Fibroblast of lung (primary cell): ENCODE measurements around the gene PGA4. TPM values are rescaled to one million over a fixed set of nuclear protein-coding genes. Genes with fewer than 3 reads are reported as not detected.

Experiments
- DNase-seq, 2 donors: peaks; one replicate each; pipeline versions ENCODE4 v3.0.0 to v3.0.0-alpha.2; 2010; ENCODE audit warnings: low read depth in 2 of 2
- H2AFZ ChIP-seq: 2 replicates; pipeline ENCODE4 v1.5.1; 2012; ENCODE audit warnings: low read length, control low read depth, inconsistent platforms
- H3K27ac ChIP-seq: 2 replicates; pipeline ENCODE4 v1.5.1; 2011; ENCODE audit warnings: low read length, control low read depth; ENCODE audit not compliant: insufficient read depth
- H3K27me3 ChIP-seq: 2 replicates; pipeline ENCODE4 v1.5.1; 2011; ENCODE audit warnings: mild to moderate bottlenecking, low read length; ENCODE audit not compliant: control insufficient read depth, insufficient read depth
- H3K36me3 ChIP-seq: 2 replicates; pipeline ENCODE4 v1.5.1; 2011; ENCODE audit warnings: low read length; ENCODE audit not compliant: control insufficient read depth, insufficient read depth
- H3K4me1 ChIP-seq: 2 replicates; pipeline ENCODE4 v1.5.1; 2011; ENCODE audit warnings: low read length; ENCODE audit not compliant: control insufficient read depth, insufficient read depth; ENCODE audit errors: extremely low read depth
- H3K4me2 ChIP-seq: 2 replicates; pipeline ENCODE4 v1.5.1; 2011; ENCODE audit warnings: low read length, control low read depth; ENCODE audit not compliant: insufficient read depth; ENCODE audit errors: extremely low read depth
- H3K4me3 ChIP-seq, 4 experiments: fragments of 200-600 bp in 1 of 4; sonication (generic) in 1 of 4; replicated peaks in 1 of 4; 2 replicates each; pipeline ENCODE4 v1.5.1; 2011 to 2016; ENCODE audit warnings: low read length in 4 of 4, low read depth in 3 of 4, mild to moderate bottlenecking in 3 of 4, control low read depth in 2 of 4, inconsistent platforms in 1 of 4, mixed read lengths in 1 of 4; ENCODE audit not compliant: insufficient read depth in 1 of 4; ENCODE audit errors: control extremely low read depth in 1 of 4
- H3K79me2 ChIP-seq: 2 replicates; pipeline ENCODE4 v1.5.1; 2012; ENCODE audit warnings: mild to moderate bottlenecking, low read length, inconsistent platforms; ENCODE audit not compliant: control insufficient read depth, insufficient read depth
- H3K9ac ChIP-seq: 2 replicates; pipeline ENCODE4 v1.5.1; 2011; ENCODE audit warnings: mild to moderate bottlenecking, low read length, control low read depth; ENCODE audit not compliant: insufficient read depth
- H3K9me3 ChIP-seq: 2 replicates; pipeline ENCODE4 v1.5.1; 2012; ENCODE audit warnings: low read depth, low read length; ENCODE audit not compliant: control insufficient read depth, insufficient read depth
- H4K20me1 ChIP-seq: 2 replicates; pipeline ENCODE4 v1.5.1; 2011; ENCODE audit warnings: low read length; ENCODE audit not compliant: control insufficient read depth, insufficient read depth; ENCODE audit errors: extremely low read depth
- EZH2 ChIP-seq: IDR thresholded peaks from 2 replicates; pipeline ENCODE4 v1.5.1; 2012; ENCODE audit warnings: low read length, control low read depth, mild to moderate bottlenecking; ENCODE audit errors: missing control alignments
- polyA plus RNA-seq, 2 donors: library from polyadenylated mRNA; depleted of rRNA in 1 of 2; stranded (reverse) in 1 of 2; unstranded in 1 of 2; fragments of >200 nt; gene quantifications; 2 replicates each; pipeline ENCODE4 v1.2.1, GENCODE V29; 2011 to 2012; ENCODE audit warnings: missing spikeins in 1 of 2
- total RNA-seq: library from RNA; depleted of rRNA; stranded (reverse); fragments of >200 nt; gene quantifications from 2 replicates; pipeline ENCODE4 v1.2.1, GENCODE V29; 2014
- TF ChIP-seq, protein P1 (sequence below), 2 donors: IDR thresholded peaks in 1 of 2; conservative IDR thresholded peaks in 1 of 2; 1 replicate in 1 of 2; 2 replicates in 1 of 2; pipeline ENCODE4 v1.5.1; 2011 to 2012; ENCODE audit warnings: low read length in 2 of 2, control low read depth in 1 of 2, inconsistent platforms in 1 of 2, low read depth in 1 of 2, mild to moderate bottlenecking in 1 of 2

The PGA4 gene
- total and polyA plus RNA-seq, 2 donors (not counting 1 experiment from before 2014, with no cell fraction given), result 0.28 to 2.3 TPM

DNA sequence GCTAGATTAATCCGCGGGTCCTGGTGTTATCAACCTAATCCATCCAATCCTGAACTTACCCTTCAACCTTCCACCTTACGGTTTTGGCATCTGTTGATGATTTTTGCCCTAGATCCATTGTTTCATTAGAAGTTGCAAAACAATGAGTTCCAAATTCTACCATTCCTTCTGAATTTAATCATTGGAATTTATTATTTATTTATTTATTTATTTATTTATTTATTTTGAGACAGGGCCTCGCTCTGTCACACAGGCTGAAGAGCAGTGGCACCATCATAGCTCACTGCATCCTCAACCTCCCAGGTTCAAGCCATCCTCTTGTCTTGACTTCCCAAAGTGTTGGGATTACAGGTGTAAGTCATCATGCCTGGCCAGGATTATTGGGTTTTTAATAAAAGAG is 40.7 kb upstream of the PGA4 start:
- DNase-seq, result no peak
- no peak for TF ChIP-seq EZH2
- TF ChIP-seq, protein P1, sequence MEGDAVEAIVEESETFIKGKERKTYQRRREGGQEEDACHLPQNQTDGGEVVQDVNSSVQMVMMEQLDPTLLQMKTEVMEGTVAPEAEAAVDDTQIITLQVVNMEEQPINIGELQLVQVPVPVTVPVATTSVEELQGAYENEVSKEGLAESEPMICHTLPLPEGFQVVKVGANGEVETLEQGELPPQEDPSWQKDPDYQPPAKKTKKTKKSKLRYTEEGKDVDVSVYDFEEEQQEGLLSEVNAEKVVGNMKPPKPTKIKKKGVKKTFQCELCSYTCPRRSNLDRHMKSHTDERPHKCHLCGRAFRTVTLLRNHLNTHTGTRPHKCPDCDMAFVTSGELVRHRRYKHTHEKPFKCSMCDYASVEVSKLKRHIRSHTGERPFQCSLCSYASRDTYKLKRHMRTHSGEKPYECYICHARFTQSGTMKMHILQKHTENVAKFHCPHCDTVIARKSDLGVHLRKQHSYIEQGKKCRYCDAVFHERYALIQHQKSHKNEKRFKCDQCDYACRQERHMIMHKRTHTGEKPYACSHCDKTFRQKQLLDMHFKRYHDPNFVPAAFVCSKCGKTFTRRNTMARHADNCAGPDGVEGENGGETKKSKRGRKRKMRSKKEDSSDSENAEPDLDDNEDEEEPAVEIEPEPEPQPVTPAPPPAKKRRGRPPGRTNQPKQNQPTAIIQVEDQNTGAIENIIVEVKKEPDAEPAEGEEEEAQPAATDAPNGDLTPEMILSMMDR (conservative IDR thresholded peaks at IDR 0.05 in 1 of 2, IDR thresholded peaks at IDR 0.05 in 1 of 2; ENCODE audit: low read depth in 1 of 2, low read length in 2 of 2), result no peak

DNA sequence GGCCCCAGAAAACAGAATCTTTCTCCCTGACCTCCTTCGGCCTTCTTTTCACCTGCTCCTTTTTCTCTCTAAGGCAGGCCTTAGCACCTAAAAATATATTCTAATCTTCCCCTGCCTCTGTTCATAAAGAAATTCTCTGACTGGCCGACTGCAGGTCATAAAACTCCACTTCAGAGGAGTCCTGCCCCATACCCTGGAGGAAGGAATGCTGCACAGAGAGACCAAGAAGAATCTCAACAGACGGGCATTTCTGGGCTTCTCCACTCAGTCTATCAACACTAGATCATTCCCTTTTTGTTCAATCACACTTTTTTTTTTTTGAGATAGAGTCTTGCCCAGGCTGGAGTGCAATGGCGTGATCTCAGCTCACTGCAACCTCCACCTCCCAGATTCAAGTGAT is 38.5 kb upstream of the PGA4 start:
- no peak overlapping the region for H3K4me2 ChIP-seq
- no peaks in the 10 kb centered on the region for H3K79me2 ChIP-seq
- H3K9ac ChIP-seq, result no peak overlapping the region
- no peak for DNase-seq
- H4K20me1 ChIP-seq, result no peaks in the 10 kb centered on the region
- no peak overlapping the region for H3K27ac ChIP-seq
- no peak overlapping the region for H3K4me3 ChIP-seq
- no peaks in the 10 kb centered on the region for H3K27me3 ChIP-seq
- no peak overlapping the region for H2AFZ ChIP-seq
- TF ChIP-seq EZH2, result no peak
- TF ChIP-seq, protein P1 (conservative IDR thresholded peaks at IDR 0.05 in 1 of 2, IDR thresholded peaks at IDR 0.05 in 1 of 2; ENCODE audit: low read depth in 1 of 2, low read length in 2 of 2), result peak in 1 of 2 donors; percentile 15
- H3K4me1 ChIP-seq, result no peaks in the 10 kb centered on the region
- no peaks in the 10 kb centered on the region for H3K36me3 ChIP-seq
- H3K9me3 ChIP-seq, result no peaks in the 10 kb centered on the region

More for the DNA sequence above, 40.7 kb upstream of the PGA4 start:
- Histone ChIP-seq H3K9me3 (no peaks in the 10 kb centered on the region), H3K27ac (no peak overlapping the region), H4K20me1 (no peaks in the 10 kb centered on the region), H3K27me3 (no peaks in the 10 kb centered on the region), H3K4me2 (no peak overlapping the region), H3K79me2 (no peaks in the 10 kb centered on the region), H2AFZ (no peak overlapping the region), H3K36me3 (no peaks in the 10 kb centered on the region), H3K4me3 (no peak overlapping the region), H3K9ac (no peak overlapping the region), H3K4me1 (no peaks in the 10 kb centered on the region)

DNA sequence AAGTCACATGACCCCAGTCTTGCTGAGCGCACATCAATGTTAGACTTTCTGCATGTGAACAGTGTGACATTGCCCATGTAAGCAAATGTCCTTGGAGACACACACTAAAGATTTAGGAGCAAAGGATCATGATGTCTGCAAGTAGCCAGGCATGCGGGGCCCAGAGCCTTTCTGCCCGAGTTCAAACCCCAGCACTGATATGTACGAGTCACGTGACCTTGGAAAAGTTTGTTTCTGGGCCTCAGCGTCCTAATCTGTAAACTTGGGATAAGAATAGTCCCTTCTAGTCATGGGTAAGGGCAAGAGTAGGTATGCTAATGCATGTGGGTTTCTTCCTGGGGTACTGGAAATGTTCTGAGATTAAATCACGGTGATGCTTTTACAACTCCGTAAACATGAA is 35.6 kb upstream of the PGA4 start:
- no peak overlapping the region for H3K27ac ChIP-seq
- H3K4me2 ChIP-seq, result no peak overlapping the region
- no peak for TF ChIP-seq EZH2
- TF ChIP-seq, protein P1 (conservative IDR thresholded peaks at IDR 0.05 in 1 of 2, IDR thresholded peaks at IDR 0.05 in 1 of 2; ENCODE audit: low read depth in 1 of 2, low read length in 2 of 2), result no peak
- no peak for DNase-seq
- H3K79me2 ChIP-seq, result no peaks in the 10 kb centered on the region
- no peaks in the 10 kb centered on the region for H3K27me3 ChIP-seq
- no peaks in the 10 kb centered on the region for H3K4me1 ChIP-seq
- H3K36me3 ChIP-seq, result no peaks in the 10 kb centered on the region
- no peak overlapping the region for H3K4me3 ChIP-seq
- no peaks in the 10 kb centered on the region for H3K9me3 ChIP-seq
- no peak overlapping the region for H3K9ac ChIP-seq
- no peaks in the 10 kb centered on the region for H4K20me1 ChIP-seq
- no peak overlapping the region for H2AFZ ChIP-seq
